K562 (cell line): ENCODE data around the gene COX6A2. TPM values are rescaled to one million over a fixed set of nuclear protein-coding genes. Genes with fewer than 3 reads are reported as not detected.

Experiments used
- GTF2F1 ChIP-seq: IDR thresholded peaks from 2 replicates; pipeline ENCODE4 v1.6.1; 2011; ENCODE audit warnings: low read depth, low read length, improper control_type of control experiment
- KLF13 ChIP-seq: fragments of 450-650 bp; IDR thresholded peaks from 2 replicates; pipeline ENCODE4 v1.6.1; 2016; ENCODE audit warnings: missing genetic modification characterization, low read depth, mild to moderate bottlenecking, missing compliant biosample characterization, moderate library complexity, borderline replicate concordance
- MYC ChIP-seq, 2 experiments: fragments of 250-450 bp in 1 of 2; sonication (Bioruptor Pico) in 1 of 2; IDR thresholded peaks; 2 replicates each; pipeline versions ENCODE4 v1.5.1 to v1.6.1; 2012 to 2021; ENCODE audit warnings: low read depth in 2 of 2, borderline replicate concordance in 1 of 2, improper control_type of control experiment in 1 of 2, low read length in 1 of 2, mild to moderate bottlenecking in 1 of 2, moderate library complexity in 1 of 2
- NONO ChIP-seq, 2 experiments: fragments of 200-400 bp in 1 of 2; fragments of 450-650 bp in 1 of 2; formaldehyde crosslinking in 1 of 2; IDR thresholded peaks; 2 replicates each; pipeline ENCODE4 v1.6.1; 2017; ENCODE audit warnings: low read depth in 2 of 2, mild to moderate bottlenecking in 2 of 2, moderate library complexity in 2 of 2, low read length in 1 of 2
- PHF8 ChIP-seq: fragments of 200-600 bp; sonication (generic); IDR thresholded peaks from 2 replicates; pipeline ENCODE4 v1.6.1; 2012; ENCODE audit warnings: mixed run types, mild to moderate bottlenecking, inconsistent platforms, low read length, moderate library complexity, borderline replicate concordance
- RBBP5 ChIP-seq: fragments of 200-600 bp; sonication (generic); IDR thresholded peaks from 2 replicates; pipeline ENCODE4 v1.6.1; 2012; ENCODE audit warnings: borderline replicate concordance, mild to moderate bottlenecking, low read length, control low read depth, inconsistent platforms; ENCODE audit not compliant: insufficient read depth, poor library complexity, severe bottlenecking
- SMAD3 ChIP-seq: fragments of 450-650 bp; formaldehyde crosslinking; conservative IDR thresholded peaks from 2 replicates; pipeline ENCODE4 v1.4.0; 2020; ENCODE audit warnings: mild to moderate bottlenecking
- TAF1 ChIP-seq: IDR thresholded peaks from 2 replicates; pipeline ENCODE4 v1.6.1; 2011; ENCODE audit warnings: mild to moderate bottlenecking, low read length, moderate library complexity; ENCODE audit not compliant: insufficient read depth, control insufficient read depth, severe bottlenecking; ENCODE audit errors: extremely low read depth
- TSC22D4 ChIP-seq: fragments of 450-650 bp; IDR thresholded peaks from 2 replicates; pipeline ENCODE4 v1.6.1; 2016; ENCODE audit warnings: missing genetic modification characterization, missing biosample characterization, control low read depth
- ZBTB7A ChIP-seq: IDR thresholded peaks from 2 replicates; pipeline ENCODE4 v1.6.1; 2011; ENCODE audit warnings: low read depth, mild to moderate bottlenecking, low read length, moderate library complexity, borderline replicate concordance; ENCODE audit not compliant: control insufficient read depth
- ZNF239 ChIP-seq: fragments of 250-450 bp; sonication (Bioruptor Pico); IDR thresholded peaks from 2 replicates; pipeline ENCODE4 v1.4.0; 2020; ENCODE audit warnings: mild to moderate bottlenecking
- polyA plus RNA-seq, 8 experiments: library from polyadenylated mRNA; depleted of rRNA in 4 of 8; stranded (reverse) in 5 of 8; unstranded in 3 of 8; fragments of >200 nt; fragmentation: Nextera tagmentation in 2 of 8; fragmentation: Illumina TruSeq in 1 of 8; extraction: Ambion mirVana in 2 of 8; extraction: Trizol in 1 of 8; gene quantifications; 2 replicates each; pipeline versions ENCODE4 v1.2.1 to v1.2.3, GENCODE V29; 2011 to 2014; ENCODE audit warnings: inconsistent platforms in 1 of 8, missing spikeins in 1 of 8
- total RNA-seq, 7 experiments: library from RNA; depleted of rRNA in 6 of 7; stranded (reverse); fragments of >200 nt in 6 of 7; fragmentation: Illumina TruSeq in 2 of 7; extraction: Trizol in 2 of 7; gene quantifications; 2 replicates each; pipeline versions ENCODE4 v1.2.1 to v1.2.3, GENCODE V29; 2011 to 2021; ENCODE audit warnings: low replicate concordance in 1 of 7
- TF ChIP-seq, protein P1 (sequence below): fragments of 250-450 bp; sonication (Bioruptor Pico); IDR thresholded peaks from 2 replicates; pipeline ENCODE4 v1.4.0; 2020; ENCODE audit warnings: mild to moderate bottlenecking, moderate library complexity
- TF ChIP-seq, protein P2 (sequence below): fragments of 450-650 bp; IDR thresholded peaks from 2 replicates; pipeline ENCODE4 v1.6.1; 2017; ENCODE audit warnings: antibody characterized with exemption
- TF ChIP-seq, protein P3 (sequence below): fragments of 250-450 bp; sonication (Bioruptor Pico); IDR thresholded peaks from 2 replicates; pipeline ENCODE4 v1.4.0; 2020
- TF ChIP-seq, protein P4 (sequence below): fragments of 250-450 bp; sonication (Bioruptor Pico); IDR thresholded peaks from 2 replicates; pipeline ENCODE4 v1.4.0; 2020; ENCODE audit warnings: mild to moderate bottlenecking, moderate library complexity, borderline replicate concordance

COX6A2 gene
- total and polyA plus RNA-seq, 9 of the 15 experiments (the other 6 are each of a cell fraction or from before 2014, with no cell fraction given), result not detected

DNA sequence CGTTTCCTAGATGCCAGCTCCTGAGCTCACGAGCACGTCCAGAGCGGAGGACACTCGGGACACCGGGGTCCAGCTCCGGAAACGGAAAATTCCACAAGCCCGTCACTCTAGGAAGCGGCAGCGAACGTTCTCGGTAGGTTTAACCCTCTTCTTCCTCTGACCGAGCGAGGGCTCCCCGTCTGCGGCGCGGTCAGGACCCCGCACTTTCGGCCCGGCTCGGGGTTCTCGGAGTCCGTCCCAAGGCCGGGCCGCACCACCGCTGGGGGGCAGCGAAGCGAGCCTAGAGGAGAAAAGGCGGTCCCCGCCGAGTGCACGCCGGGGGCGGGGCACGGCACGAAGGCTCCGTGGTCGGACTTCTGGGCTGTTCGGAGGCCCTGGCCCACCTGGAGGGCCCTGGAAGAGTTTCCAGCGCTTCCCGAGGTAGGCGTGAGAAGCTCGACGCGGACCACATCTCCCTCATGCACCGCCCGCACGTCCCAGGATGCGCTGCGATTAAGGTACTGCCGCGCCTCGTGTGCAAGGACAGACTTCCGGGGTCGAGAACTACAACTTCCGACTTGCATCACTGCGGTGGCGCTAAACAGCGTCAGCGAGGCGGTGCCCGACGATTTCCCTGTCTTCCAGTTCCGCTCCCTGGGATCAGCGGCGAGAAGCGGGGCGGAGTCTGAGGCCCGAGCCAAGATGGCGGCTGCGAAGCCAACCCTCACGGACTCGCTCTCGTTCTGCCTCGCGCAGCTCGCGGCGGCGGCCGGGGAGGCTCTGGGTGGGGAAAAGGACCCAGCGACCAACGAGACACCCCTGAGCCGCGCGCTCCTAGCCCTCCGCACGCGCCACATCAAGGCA is 30.9 kb upstream of the COX6A2 start, which contains the start of gene ARMC5 (continued):
- TF ChIP-seq, protein P1, sequence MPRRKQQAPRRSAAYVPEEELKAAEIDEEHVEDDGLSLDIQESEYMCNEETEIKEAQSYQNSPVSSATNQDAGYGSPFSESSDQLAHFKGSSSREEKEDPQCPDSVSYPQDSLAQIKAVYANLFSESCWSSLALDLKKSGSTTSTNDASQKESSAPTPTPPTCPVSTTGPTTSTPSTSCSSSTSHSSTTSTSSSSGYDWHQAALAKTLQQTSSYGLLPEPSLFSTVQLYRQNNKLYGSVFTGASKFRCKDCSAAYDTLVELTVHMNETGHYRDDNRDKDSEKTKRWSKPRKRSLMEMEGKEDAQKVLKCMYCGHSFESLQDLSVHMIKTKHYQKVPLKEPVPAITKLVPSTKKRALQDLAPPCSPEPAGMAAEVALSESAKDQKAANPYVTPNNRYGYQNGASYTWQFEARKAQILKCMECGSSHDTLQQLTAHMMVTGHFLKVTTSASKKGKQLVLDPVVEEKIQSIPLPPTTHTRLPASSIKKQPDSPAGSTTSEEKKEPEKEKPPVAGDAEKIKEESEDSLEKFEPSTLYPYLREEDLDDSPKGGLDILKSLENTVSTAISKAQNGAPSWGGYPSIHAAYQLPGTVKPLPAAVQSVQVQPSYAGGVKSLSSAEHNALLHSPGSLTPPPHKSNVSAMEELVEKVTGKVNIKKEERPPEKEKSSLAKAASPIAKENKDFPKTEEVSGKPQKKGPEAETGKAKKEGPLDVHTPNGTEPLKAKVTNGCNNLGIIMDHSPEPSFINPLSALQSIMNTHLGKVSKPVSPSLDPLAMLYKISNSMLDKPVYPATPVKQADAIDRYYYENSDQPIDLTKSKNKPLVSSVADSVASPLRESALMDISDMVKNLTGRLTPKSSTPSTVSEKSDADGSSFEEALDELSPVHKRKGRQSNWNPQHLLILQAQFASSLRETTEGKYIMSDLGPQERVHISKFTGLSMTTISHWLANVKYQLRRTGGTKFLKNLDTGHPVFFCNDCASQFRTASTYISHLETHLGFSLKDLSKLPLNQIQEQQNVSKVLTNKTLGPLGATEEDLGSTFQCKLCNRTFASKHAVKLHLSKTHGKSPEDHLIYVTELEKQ (CRISPR knock-in tag), result no peak
- TF ChIP-seq, protein P2, sequence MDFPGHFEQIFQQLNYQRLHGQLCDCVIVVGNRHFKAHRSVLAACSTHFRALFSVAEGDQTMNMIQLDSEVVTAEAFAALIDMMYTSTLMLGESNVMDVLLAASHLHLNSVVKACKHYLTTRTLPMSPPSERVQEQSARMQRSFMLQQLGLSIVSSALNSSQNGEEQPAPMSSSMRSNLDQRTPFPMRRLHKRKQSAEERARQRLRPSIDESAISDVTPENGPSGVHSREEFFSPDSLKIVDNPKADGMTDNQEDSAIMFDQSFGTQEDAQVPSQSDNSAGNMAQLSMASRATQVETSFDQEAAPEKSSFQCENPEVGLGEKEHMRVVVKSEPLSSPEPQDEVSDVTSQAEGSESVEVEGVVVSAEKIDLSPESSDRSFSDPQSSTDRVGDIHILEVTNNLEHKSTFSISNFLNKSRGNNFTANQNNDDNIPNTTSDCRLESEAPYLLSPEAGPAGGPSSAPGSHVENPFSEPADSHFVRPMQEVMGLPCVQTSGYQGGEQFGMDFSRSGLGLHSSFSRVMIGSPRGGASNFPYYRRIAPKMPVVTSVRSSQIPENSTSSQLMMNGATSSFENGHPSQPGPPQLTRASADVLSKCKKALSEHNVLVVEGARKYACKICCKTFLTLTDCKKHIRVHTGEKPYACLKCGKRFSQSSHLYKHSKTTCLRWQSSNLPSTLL, result no peak
- TF ChIP-seq KLF13 (tag) (peak; percentile 20; the same call in 1 of the 2 replicates), RBBP5 (peak; percentile 60), ZBTB7A (peak; percentile 58), GTF2F1 (peak; percentile 66; the same call in 1 of the 2 replicates), NONO (IDR thresholded peaks at IDR 0.05; ENCODE audit: low read depth in 2 of 2, low read length in 1 of 2) (peak; percentile 32 to 38; a peak in 2 of 4 replicates), TSC22D4 (tag) (no peak), TAF1 (peak; percentile 92), SMAD3 (CRISPR knock-in tag) (peak; percentile 87; the same call in 1 of the 2 replicates), ZNF239 (CRISPR knock-in tag) (peak; percentile 44; the same call in 1 of the 2 replicates), MYC (IDR thresholded peaks at IDR 0.05; ENCODE audit: low read depth, low read length) (peak; percentile 96), MYC (CRISPR knock-in tag; IDR thresholded peaks at IDR 0.05; ENCODE audit: borderline replicate concordance, low read depth) (peak; percentile 96), PHF8 (peak; percentile 79)
- TF ChIP-seq, protein P3, sequence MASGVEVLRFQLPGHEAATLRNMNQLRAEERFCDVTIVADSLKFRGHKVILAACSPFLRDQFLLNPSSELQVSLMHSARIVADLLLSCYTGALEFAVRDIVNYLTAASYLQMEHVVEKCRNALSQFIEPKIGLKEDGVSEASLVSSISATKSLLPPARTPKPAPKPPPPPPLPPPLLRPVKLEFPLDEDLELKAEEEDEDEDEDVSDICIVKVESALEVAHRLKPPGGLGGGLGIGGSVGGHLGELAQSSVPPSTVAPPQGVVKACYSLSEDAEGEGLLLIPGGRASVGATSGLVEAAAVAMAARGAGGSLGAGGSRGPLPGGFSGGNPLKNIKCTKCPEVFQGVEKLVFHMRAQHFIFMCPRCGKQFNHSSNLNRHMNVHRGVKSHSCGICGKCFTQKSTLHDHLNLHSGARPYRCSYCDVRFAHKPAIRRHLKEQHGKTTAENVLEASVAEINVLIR (CRISPR knock-in tag), result peak; percentile 81
- TF ChIP-seq, protein P4, sequence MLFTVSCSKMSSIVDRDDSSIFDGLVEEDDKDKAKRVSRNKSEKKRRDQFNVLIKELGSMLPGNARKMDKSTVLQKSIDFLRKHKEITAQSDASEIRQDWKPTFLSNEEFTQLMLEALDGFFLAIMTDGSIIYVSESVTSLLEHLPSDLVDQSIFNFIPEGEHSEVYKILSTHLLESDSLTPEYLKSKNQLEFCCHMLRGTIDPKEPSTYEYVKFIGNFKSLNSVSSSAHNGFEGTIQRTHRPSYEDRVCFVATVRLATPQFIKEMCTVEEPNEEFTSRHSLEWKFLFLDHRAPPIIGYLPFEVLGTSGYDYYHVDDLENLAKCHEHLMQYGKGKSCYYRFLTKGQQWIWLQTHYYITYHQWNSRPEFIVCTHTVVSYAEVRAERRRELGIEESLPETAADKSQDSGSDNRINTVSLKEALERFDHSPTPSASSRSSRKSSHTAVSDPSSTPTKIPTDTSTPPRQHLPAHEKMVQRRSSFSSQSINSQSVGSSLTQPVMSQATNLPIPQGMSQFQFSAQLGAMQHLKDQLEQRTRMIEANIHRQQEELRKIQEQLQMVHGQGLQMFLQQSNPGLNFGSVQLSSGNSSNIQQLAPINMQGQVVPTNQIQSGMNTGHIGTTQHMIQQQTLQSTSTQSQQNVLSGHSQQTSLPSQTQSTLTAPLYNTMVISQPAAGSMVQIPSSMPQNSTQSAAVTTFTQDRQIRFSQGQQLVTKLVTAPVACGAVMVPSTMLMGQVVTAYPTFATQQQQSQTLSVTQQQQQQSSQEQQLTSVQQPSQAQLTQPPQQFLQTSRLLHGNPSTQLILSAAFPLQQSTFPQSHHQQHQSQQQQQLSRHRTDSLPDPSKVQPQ (CRISPR knock-in tag), result peak; percentile 59; the same call in 1 of the 2 replicates
